ENCODE measurements around the gene ASAH2.
"Not testable (repeated sequence)": the region's sequence is repeated elsewhere in the genome, so short reads cannot be mapped to it uniquely, and the experiment has no call there.

ASAH2 gene

GRCh38 chr10:50251394-50251793 is at the start of gene ASAH2:
Gene ASAH2 (minus strand): TSS chr10:50251516. CDS start chr10:50248610, 2,906 bp downstream.
- no peak for DNase-seq

GRCh38 chr10:50299948-50300669 is 48.8 kb upstream of the ASAH2 start:
- no peak for DNase-seq

- no peak for DNase-seq
Observed at GRCh38 chr10:50295367-50295766, 44.1 kb upstream of the ASAH2 start.

GRCh38 chr10:50294582-50294981 is 43.3 kb upstream of the ASAH2 start:
- no peak for DNase-seq

- no peak for DNase-seq
Observed at GRCh38 chr10:50293513-50294313, 42.4 kb upstream of the ASAH2 start.

- DNase-seq = no peak
Observed at GRCh38 chr10:50291261-50291850, 40.0 kb upstream of the ASAH2 start.

- no peak for DNase-seq
Observed at GRCh38 chr10:50289196-50289595, 37.9 kb upstream of the ASAH2 start.

- DNase-seq = no peak
Observed at GRCh38 chr10:50286996-50287803, 35.9 kb upstream of the ASAH2 start.

- no peak for DNase-seq
Observed at GRCh38 chr10:50286517-50286916, 35.2 kb upstream of the ASAH2 start.

GRCh38 chr10:50281967-50282522 is 30.7 kb upstream of the ASAH2 start:
- DNase-seq = no peak

GRCh38 chr10:50281210-50281966 is 30.1 kb upstream of the ASAH2 start:
- DNase-seq = no peak

- DNase-seq = no peak
Observed at GRCh38 chr10:50280049-50280841, 28.9 kb upstream of the ASAH2 start.

GRCh38 chr10:50279489-50279888 is 28.2 kb upstream of the ASAH2 start:
- no peak for DNase-seq

- peak in 1 of 4 experiments; percentile 10 for DNase-seq
Observed at GRCh38 chr10:50275650-50276235, 24.4 kb upstream of the ASAH2 start.

- no peak for DNase-seq
Observed at GRCh38 chr10:50272531-50272930, 21.2 kb upstream of the ASAH2 start.

GRCh38 chr10:50271564-50272250 is 20.4 kb upstream of the ASAH2 start:
- no peak for DNase-seq

GRCh38 chr10:50267877-50268276 is 16.6 kb upstream of the ASAH2 start:
- DNase-seq = not testable (repeated sequence)

- DNase-seq = not testable (repeated sequence)
Observed at GRCh38 chr10:50262625-50263024, 11.3 kb upstream of the ASAH2 start.

GRCh38 chr10:50260791-50261281 is 9.5 kb upstream of the ASAH2 start:
- no peak for DNase-seq

GRCh38 chr10:50254479-50254878 is 3.2 kb upstream of the ASAH2 start:
- no peak for DNase-seq

Measured in activated CD4-positive, CD25-positive, alpha-beta regulatory T cell (primary cell).